Gastrocnemius medialis (tissue), 4 donors: ENCODE data around the gene LRRC8A.

Source experiments
- POLR2A ChIP-seq, 2 donors: fragments of 450-650 bp; IDR thresholded peaks; one replicate each; pipeline ENCODE4 v1.6.1; 2017; ENCODE audit warnings: antibody characterized with exemption in 2 of 2, mild to moderate bottlenecking in 2 of 2, moderate library complexity in 2 of 2
- TF ChIP-seq, protein P1 (sequence below), 5 experiments: fragments of 450-650 bp in 3 of 5; fragments of 200-600 bp in 2 of 5; sonication (generic) in 2 of 5; IDR thresholded peaks in 4 of 5; conservative IDR thresholded peaks in 1 of 5; 1 replicate in 4 of 5; 2 replicates in 1 of 5; pipeline ENCODE4 v1.5.1; 2016 to 2019; ENCODE audit warnings: antibody characterized with exemption in 5 of 5, mild to moderate bottlenecking in 3 of 5, moderate library complexity in 3 of 5

DNA sequence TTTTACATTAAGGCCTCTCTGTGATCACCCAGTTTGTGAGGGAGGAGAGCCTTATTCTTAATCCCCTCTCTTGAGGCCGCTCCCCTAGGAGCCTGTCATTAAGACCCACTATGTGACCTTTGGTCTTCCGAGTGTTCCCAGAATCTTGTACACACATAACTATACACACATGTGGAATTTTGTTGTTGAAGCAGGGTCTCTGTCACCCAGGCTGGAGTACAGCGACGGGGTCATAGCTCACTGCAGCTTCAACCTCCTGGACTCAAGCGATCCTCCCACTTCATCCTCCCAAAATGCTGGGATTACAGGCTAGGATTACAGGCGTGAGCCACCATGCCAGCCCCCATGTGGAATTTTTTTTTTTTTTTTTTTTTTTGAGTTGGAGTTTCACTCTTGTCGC, 24.0 kb downstream of the LRRC8A start:
- TF ChIP-seq, protein P1, sequence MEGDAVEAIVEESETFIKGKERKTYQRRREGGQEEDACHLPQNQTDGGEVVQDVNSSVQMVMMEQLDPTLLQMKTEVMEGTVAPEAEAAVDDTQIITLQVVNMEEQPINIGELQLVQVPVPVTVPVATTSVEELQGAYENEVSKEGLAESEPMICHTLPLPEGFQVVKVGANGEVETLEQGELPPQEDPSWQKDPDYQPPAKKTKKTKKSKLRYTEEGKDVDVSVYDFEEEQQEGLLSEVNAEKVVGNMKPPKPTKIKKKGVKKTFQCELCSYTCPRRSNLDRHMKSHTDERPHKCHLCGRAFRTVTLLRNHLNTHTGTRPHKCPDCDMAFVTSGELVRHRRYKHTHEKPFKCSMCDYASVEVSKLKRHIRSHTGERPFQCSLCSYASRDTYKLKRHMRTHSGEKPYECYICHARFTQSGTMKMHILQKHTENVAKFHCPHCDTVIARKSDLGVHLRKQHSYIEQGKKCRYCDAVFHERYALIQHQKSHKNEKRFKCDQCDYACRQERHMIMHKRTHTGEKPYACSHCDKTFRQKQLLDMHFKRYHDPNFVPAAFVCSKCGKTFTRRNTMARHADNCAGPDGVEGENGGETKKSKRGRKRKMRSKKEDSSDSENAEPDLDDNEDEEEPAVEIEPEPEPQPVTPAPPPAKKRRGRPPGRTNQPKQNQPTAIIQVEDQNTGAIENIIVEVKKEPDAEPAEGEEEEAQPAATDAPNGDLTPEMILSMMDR (IDR thresholded peaks at IDR 0.05 in 4 of 5, conservative IDR thresholded peaks at IDR 0.05 in 1 of 5) = no peak
- TF ChIP-seq POLR2A (IDR thresholded peaks at IDR 0.05) = no peak
